Measurements from ENCODE around the gene EPB41.

- TF ChIP-seq EZH2phosphoT487 (IDR thresholded peaks at IDR 0.05; ENCODE audit: insufficient read depth, low read depth) = no peak
- TF ChIP-seq EZH2 (IDR thresholded peaks at IDR 0.05; ENCODE audit: insufficient read depth, poor library complexity, severe bottlenecking) = no peak
Observed at GRCh38 chr1:28902738-28903137, 11.6 kb upstream of the EPB41 start.

All from GM23248 (cell line).